Gastrocnemius medialis (tissue), 4 donors: ENCODE measurements around the gene PHRF1.

Source experiments
- POLR2A ChIP-seq, 2 donors: fragments of 450-650 bp; IDR thresholded peaks; one replicate each; pipeline ENCODE4 v1.6.1; 2017; ENCODE audit warnings: antibody characterized with exemption in 2 of 2, mild to moderate bottlenecking in 2 of 2, moderate library complexity in 2 of 2
- TF ChIP-seq, protein P1 (sequence below), 5 experiments: fragments of 450-650 bp in 3 of 5; fragments of 200-600 bp in 2 of 5; sonication (generic) in 2 of 5; IDR thresholded peaks in 4 of 5; conservative IDR thresholded peaks in 1 of 5; 1 replicate in 4 of 5; 2 replicates in 1 of 5; pipeline ENCODE4 v1.5.1; 2016 to 2019; ENCODE audit warnings: antibody characterized with exemption in 5 of 5, mild to moderate bottlenecking in 3 of 5, moderate library complexity in 3 of 5

- TF ChIP-seq, protein P1, sequence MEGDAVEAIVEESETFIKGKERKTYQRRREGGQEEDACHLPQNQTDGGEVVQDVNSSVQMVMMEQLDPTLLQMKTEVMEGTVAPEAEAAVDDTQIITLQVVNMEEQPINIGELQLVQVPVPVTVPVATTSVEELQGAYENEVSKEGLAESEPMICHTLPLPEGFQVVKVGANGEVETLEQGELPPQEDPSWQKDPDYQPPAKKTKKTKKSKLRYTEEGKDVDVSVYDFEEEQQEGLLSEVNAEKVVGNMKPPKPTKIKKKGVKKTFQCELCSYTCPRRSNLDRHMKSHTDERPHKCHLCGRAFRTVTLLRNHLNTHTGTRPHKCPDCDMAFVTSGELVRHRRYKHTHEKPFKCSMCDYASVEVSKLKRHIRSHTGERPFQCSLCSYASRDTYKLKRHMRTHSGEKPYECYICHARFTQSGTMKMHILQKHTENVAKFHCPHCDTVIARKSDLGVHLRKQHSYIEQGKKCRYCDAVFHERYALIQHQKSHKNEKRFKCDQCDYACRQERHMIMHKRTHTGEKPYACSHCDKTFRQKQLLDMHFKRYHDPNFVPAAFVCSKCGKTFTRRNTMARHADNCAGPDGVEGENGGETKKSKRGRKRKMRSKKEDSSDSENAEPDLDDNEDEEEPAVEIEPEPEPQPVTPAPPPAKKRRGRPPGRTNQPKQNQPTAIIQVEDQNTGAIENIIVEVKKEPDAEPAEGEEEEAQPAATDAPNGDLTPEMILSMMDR (IDR thresholded peaks at IDR 0.05 in 4 of 5, conservative IDR thresholded peaks at IDR 0.05 in 1 of 5): no peak
- no peak for TF ChIP-seq POLR2A (IDR thresholded peaks at IDR 0.05)
These were observed 19.5 kb upstream of the PHRF1 start for GRCh38 chr11:556662-557256.
